HL-60/S4 (cell line): ENCODE results near the gene UPF3B.
"Not testable (repeated sequence)": the region's sequence is repeated elsewhere in the genome, so short reads cannot be mapped to it uniquely, and the experiment has no call there.

ENCODE experiments used
- in situ Hi-C: fragments of 300-500 bp; cut with MboI; formaldehyde crosslinking; loops from 2 replicates; pipeline ENCODE4 v1.14.3; 2022; ENCODE audit warnings: low sequenced_read_pairs

UPF3B gene

GRCh38 chrX:119852382-119853353, at the start of gene UPF3B:
UPF3B (minus strand) TSS chrX:119852963; CDS start chrX:119852928, 35 bp downstream.
- in situ Hi-C loops: no loop called here

GRCh38 chrX:119900976-119901375, 48.2 kb upstream of the UPF3B start:
- in situ Hi-C loops: no loop called here

GRCh38 chrX:119899125-119899524, 46.4 kb upstream of the UPF3B start:
- in situ Hi-C loops: no loop called here

GRCh38 chrX:119895843-119896326, 43.1 kb upstream of the UPF3B start, which contains the start of gene AKAP14:
AKAP14 (plus strand) TSS chrX:119895893; CDS start chrX:119903224, 7,331 bp downstream.
- in situ Hi-C loops: no loop called here

GRCh38 chrX:119891961-119892692, 39.4 kb upstream of the UPF3B start:
- in situ Hi-C loops: not testable (repeated sequence)

- in situ Hi-C loops: not testable (repeated sequence)
Observed at GRCh38 chrX:119890626-119891025, 37.9 kb upstream of the UPF3B start.

- in situ Hi-C loops: no loop called here
Observed at GRCh38 chrX:119887721-119888425, 35.1 kb upstream of the UPF3B start.

GRCh38 chrX:119885554-119886428, 33.0 kb upstream of the UPF3B start:
- in situ Hi-C loops: no loop called here

GRCh38 chrX:119880552-119881437, 28.0 kb upstream of the UPF3B start:
- in situ Hi-C loops: no loop called here

- in situ Hi-C loops: no loop called here
Observed at GRCh38 chrX:119880076-119880475, 27.3 kb upstream of the UPF3B start.

- in situ Hi-C loops: no loop called here
Observed at GRCh38 chrX:119878740-119879139, 26.0 kb upstream of the UPF3B start.

- in situ Hi-C loops: no loop called here
Observed at GRCh38 chrX:119871599-119872395, 19.0 kb upstream of the UPF3B start, which contains the start of the genes NDUFA1 and RNF113A. NDUFA1 (plus strand) TSS chrX:119871832; CDS start chrX:119871912, 80 bp downstream. RNF113A (minus strand) TSS chrX:119871733; CDS start chrX:119871613, 120 bp downstream.

GRCh38 chrX:119871245-119871598, 18.5 kb upstream of the UPF3B start:
- in situ Hi-C loops: no loop called here

GRCh38 chrX:119870626-119871131, 17.9 kb upstream of the UPF3B start:
- in situ Hi-C loops: no loop called here

GRCh38 chrX:119853444-119853843, 681 bp upstream of the UPF3B start:
- in situ Hi-C loops: no loop called here

GRCh38 chrX:119833905-119834304, 18.9 kb downstream of the UPF3B start:
- in situ Hi-C loops: no loop called here

GRCh38 chrX:119828446-119828845, 24.3 kb downstream of the UPF3B start:
- in situ Hi-C loops: no loop called here
